DND-41 (cell line): ENCODE data around the gene HIVEP1.

Experiments used
- ATAC-seq: fragments of 200-7000 bp; cut with Tn5 transposase; 3 replicates; pipeline ENCODE4 v1.9.1; 2021; ENCODE audit warnings: low read depth; ENCODE audit not compliant: insufficient read depth
- DNase-seq: peaks from one replicate; pipeline ENCODE4 v3.0.0-alpha.2; 2020
- H2AFZ ChIP-seq: 2 replicates; pipeline ENCODE4 v1.6.0; 2012; ENCODE audit warnings: low read depth, low read length
- H3K27ac ChIP-seq: 2 replicates; pipeline ENCODE4 v1.5.1; 2012; ENCODE audit warnings: low read length, inconsistent platforms
- H3K27me3 ChIP-seq: fragments of 200-600 bp; sonication (generic); 2 replicates; pipeline ENCODE4 v1.6.0; 2012; ENCODE audit warnings: low read length, mild to moderate bottlenecking, inconsistent platforms; ENCODE audit not compliant: insufficient read depth, poor library complexity
- H3K36me3 ChIP-seq: 2 replicates; pipeline ENCODE4 v1.5.1; 2012; ENCODE audit warnings: low read length, inconsistent platforms; ENCODE audit not compliant: insufficient read depth
- H3K4me1 ChIP-seq: 2 replicates; pipeline ENCODE4 v1.5.1; 2012; ENCODE audit warnings: mild to moderate bottlenecking, low read length; ENCODE audit not compliant: insufficient read depth
- H3K4me2 ChIP-seq: 2 replicates; pipeline ENCODE4 v1.6.0; 2012; ENCODE audit warnings: mild to moderate bottlenecking, moderate library complexity, low read length, inconsistent platforms; ENCODE audit not compliant: insufficient read depth
- H3K4me3 ChIP-seq, 2 experiments: fragments of 200-600 bp in 1 of 2; shearing (Covaris generic) in 1 of 2; 2 replicates each; pipeline ENCODE4 v1.5.1; 2012 to 2016; ENCODE audit warnings: inconsistent platforms in 2 of 2, low read length in 2 of 2, mild to moderate bottlenecking in 2 of 2, low read depth in 1 of 2, moderate library complexity in 1 of 2
- H3K79me2 ChIP-seq: 2 replicates; pipeline ENCODE4 v1.6.0; 2012; ENCODE audit warnings: low read length, inconsistent platforms; ENCODE audit not compliant: insufficient read depth
- H3K9ac ChIP-seq: 2 replicates; pipeline ENCODE4 v1.6.0; 2012; ENCODE audit warnings: low read depth, mild to moderate bottlenecking, inconsistent platforms, low read length, moderate library complexity
- H3K9me3 ChIP-seq: 2 replicates; pipeline ENCODE4 v1.5.1; 2012; ENCODE audit warnings: low read length, moderate library complexity, mild to moderate bottlenecking, inconsistent platforms; ENCODE audit not compliant: insufficient read depth, severe bottlenecking
- H4K20me1 ChIP-seq: 2 replicates; pipeline ENCODE4 v1.6.0; 2012; ENCODE audit warnings: low read length; ENCODE audit not compliant: insufficient read depth
- CTCF ChIP-seq: IDR thresholded peaks from 2 replicates; pipeline ENCODE4 v1.5.1; 2012; ENCODE audit warnings: borderline replicate concordance, low read length, moderate library complexity, mild to moderate bottlenecking; ENCODE audit not compliant: poor library complexity, severe bottlenecking; ENCODE audit errors: extremely low read depth
- EZH2 ChIP-seq: IDR thresholded peaks from 3 replicates; pipeline ENCODE4 v1.6.1; 2012; ENCODE audit warnings: borderline replicate concordance, low read depth, mild to moderate bottlenecking, moderate library complexity, low read length, inconsistent platforms; ENCODE audit not compliant: severe bottlenecking

Gene HIVEP1

GRCh38 chr6:11983306-11983705 lies 28.8 kb upstream of the HIVEP1 start:
- H3K9ac ChIP-seq: no peak overlapping the region
- H3K4me1 ChIP-seq: no peaks in the 10 kb centered on the region
- H3K4me3 ChIP-seq: no peak overlapping the region
- H3K36me3 ChIP-seq: no peaks in the 10 kb centered on the region
- H4K20me1 ChIP-seq: no peaks in the 10 kb centered on the region
- no peaks in the 10 kb centered on the region for H3K27me3 ChIP-seq
- no peak for DNase-seq
- TF ChIP-seq EZH2: no peak
- no peak for TF ChIP-seq CTCF
- no peak overlapping the region for H3K4me2 ChIP-seq
- H3K27ac ChIP-seq: no peak overlapping the region
- ATAC-seq: no peak
- H2AFZ ChIP-seq: no peak overlapping the region
- no peaks in the 10 kb centered on the region for H3K79me2 ChIP-seq
- no peaks in the 10 kb centered on the region for H3K9me3 ChIP-seq

GRCh38 chr6:11987386-11987785 lies 24.7 kb upstream of the HIVEP1 start:
- no peak for ATAC-seq
- no peak overlapping the region for H3K27ac ChIP-seq
- no peak overlapping the region for H3K9ac ChIP-seq
- DNase-seq: no peak
- no peaks in the 10 kb centered on the region for H3K79me2 ChIP-seq
- H2AFZ ChIP-seq: no peak overlapping the region
- H3K36me3 ChIP-seq: no peaks in the 10 kb centered on the region
- TF ChIP-seq EZH2 (no peak), CTCF (no peak)
- no peaks in the 10 kb centered on the region for H4K20me1 ChIP-seq
- H3K4me2 ChIP-seq: no peak overlapping the region
- H3K4me1 ChIP-seq: no peaks in the 10 kb centered on the region
- H3K4me3 ChIP-seq: no peak overlapping the region
- no peaks in the 10 kb centered on the region for H3K9me3 ChIP-seq
- H3K27me3 ChIP-seq: no peaks in the 10 kb centered on the region

GRCh38 chr6:11989386-11989785 lies 22.7 kb upstream of the HIVEP1 start:
- Histone ChIP-seq H3K36me3 (no peaks in the 10 kb centered on the region), H3K9me3 (no peaks in the 10 kb centered on the region), H3K4me1 (no peaks in the 10 kb centered on the region), H2AFZ (no peak overlapping the region), H3K9ac (no peak overlapping the region), H4K20me1 (no peaks in the 10 kb centered on the region), H3K4me3 (no peak overlapping the region), H3K27me3 (no peaks in the 10 kb centered on the region), H3K27ac (no peak overlapping the region), H3K4me2 (no peak overlapping the region), H3K79me2 (no peaks in the 10 kb centered on the region)
- no peak for ATAC-seq
- TF ChIP-seq EZH2 (no peak), CTCF (no peak)
- no peak for DNase-seq

- H3K9ac ChIP-seq: no peak overlapping the region
- H2AFZ ChIP-seq: no peak overlapping the region
- H3K36me3 ChIP-seq: no peaks in the 10 kb centered on the region
- no peak overlapping the region for H3K4me3 ChIP-seq
- ATAC-seq (no peak), DNase-seq (no peak)
- H3K4me1 ChIP-seq: no peaks in the 10 kb centered on the region
- no peak for TF ChIP-seq CTCF
- no peak for TF ChIP-seq EZH2
- no peaks in the 10 kb centered on the region for H3K9me3 ChIP-seq
- H3K27ac ChIP-seq: no peak overlapping the region
- H3K79me2 ChIP-seq: no peaks in the 10 kb centered on the region
- no peak overlapping the region for H3K4me2 ChIP-seq
- no peaks in the 10 kb centered on the region for H4K20me1 ChIP-seq
- peaks cover 4% of the 10 kb centered on the region for H3K27me3 ChIP-seq
Measured at GRCh38 chr6:11992086-11992485, 20.0 kb upstream of the HIVEP1 start.
